Measurements from ENCODE around the gene MCTP2.

Gene MCTP2

GRCh38 chr15:94237903-94238302 is 6.5 kb downstream of the MCTP2 start:
- Histone ChIP-seq H3K9me3 (ENCODE audit: control insufficient read depth, insufficient read depth, low read depth, low read length) (no peaks in the 10 kb centered on the region), H3K4me3 (ENCODE audit: low read depth, low read length) (no peak overlapping the region), H3K4me1 (ENCODE audit: control insufficient read depth, insufficient read depth, low read length) (peaks cover 25% of the 10 kb centered on the region), H3K27ac (ENCODE audit: extremely low read depth, low read depth, low read length) (no peak overlapping the region), H3K36me3 (ENCODE audit: control insufficient read depth in 2 of 2, insufficient read depth in 1 of 2, low read length in 2 of 2) (no peaks in the 10 kb centered on the region)
- ChIA-PET CTCF (interaction anchor here (0.6 kb wide), 1 partner anchor 118 kb away, joined by 3 read pairs; no protein-coding TSS in a partner anchor), POLR2A (no interaction called here)
- no peak for TF ChIP-seq ZNF239 (tag by site-specific recombination; IDR thresholded peaks at IDR 0.05)
- no peak for TF ChIP-seq REST (tag by site-specific recombination; IDR thresholded peaks at IDR 0.05)
- TF ChIP-seq, protein P1, sequence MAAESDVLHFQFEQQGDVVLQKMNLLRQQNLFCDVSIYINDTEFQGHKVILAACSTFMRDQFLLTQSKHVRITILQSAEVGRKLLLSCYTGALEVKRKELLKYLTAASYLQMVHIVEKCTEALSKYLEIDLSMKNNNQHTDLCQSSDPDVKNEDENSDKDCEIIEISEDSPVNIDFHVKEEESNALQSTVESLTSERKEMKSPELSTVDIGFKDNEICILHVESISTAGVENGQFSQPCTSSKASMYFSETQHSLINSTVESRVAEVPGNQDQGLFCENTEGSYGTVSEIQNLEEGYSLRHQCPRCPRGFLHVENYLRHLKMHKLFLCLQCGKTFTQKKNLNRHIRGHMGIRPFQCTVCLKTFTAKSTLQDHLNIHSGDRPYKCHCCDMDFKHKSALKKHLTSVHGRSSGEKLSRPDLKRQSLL (tag by site-specific recombination; IDR thresholded peaks at IDR 0.05), result no peak
- TF ChIP-seq ZNF202 (tag by site-specific recombination; IDR thresholded peaks at IDR 0.05; ENCODE audit: borderline replicate concordance), result no peak
- no peak for TF ChIP-seq ZNF837 (tag by site-specific recombination; IDR thresholded peaks at IDR 0.05)
- no peak for TF ChIP-seq ZNF639 (tag by site-specific recombination; IDR thresholded peaks at IDR 0.05)
- no peak for TF ChIP-seq ZNF830 (tag by site-specific recombination; IDR thresholded peaks at IDR 0.05; ENCODE audit: low read depth)
- TF ChIP-seq IKZF3 (tag by site-specific recombination; IDR thresholded peaks at IDR 0.05), result no peak
- TF ChIP-seq ZNF843 (tag by site-specific recombination; IDR thresholded peaks at IDR 0.05), result no peak
- TF ChIP-seq ZXDB (tag by site-specific recombination; IDR thresholded peaks at IDR 0.05), result no peak
- no peak for TF ChIP-seq MYNN (tag by site-specific recombination; IDR thresholded peaks at IDR 0.05; ENCODE audit: borderline replicate concordance)
- TF ChIP-seq ZNF707 (tag by site-specific recombination; IDR thresholded peaks at IDR 0.05), result no peak
- no peak for TF ChIP-seq ZNF133 (tag by site-specific recombination; IDR thresholded peaks at IDR 0.05)

DNA sequence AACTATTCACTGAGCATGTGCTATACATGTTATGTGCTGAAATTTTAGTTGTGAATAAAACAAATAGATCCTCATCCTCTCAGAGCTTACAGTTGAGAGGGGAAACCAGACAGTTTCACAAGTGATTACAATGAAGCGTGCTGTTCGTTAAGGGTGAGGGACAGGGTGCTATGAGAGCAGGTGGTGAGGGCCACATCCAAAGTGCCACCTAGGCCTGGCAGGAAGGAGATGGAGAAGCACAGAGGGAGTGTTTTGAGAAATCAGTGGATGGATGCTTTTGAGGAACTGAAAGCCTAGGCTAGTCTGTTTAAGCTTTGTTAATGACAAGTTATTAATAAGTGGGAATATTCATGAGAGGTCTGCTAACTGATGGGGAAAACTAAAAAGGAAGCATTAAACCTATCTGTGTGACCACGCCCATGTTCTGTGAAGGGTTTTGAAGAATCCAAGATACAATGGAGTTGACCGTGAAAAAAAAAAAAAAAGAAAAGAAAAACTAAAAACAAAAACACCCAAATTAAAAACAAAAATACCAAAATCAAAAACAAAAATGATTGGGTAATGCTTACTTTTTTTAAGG is 7.3 kb downstream of the MCTP2 start:
- no peaks in the 10 kb centered on the region for H3K36me3 ChIP-seq (ENCODE audit: control insufficient read depth in 2 of 2, insufficient read depth in 1 of 2, low read length in 2 of 2)
- CTCF ChIA-PET, result interaction anchor here (0.6 to 3.0 kb wide), 3 partner anchors 74 to 119 kb away, joined by 3 to 13 read pairs (median 7); no protein-coding TSS in a partner anchor
- POLR2A ChIA-PET, result interaction anchor here (1.8 kb wide), 1 partner anchor 8 kb away, joined by 5 read pairs; the partner anchor contains the start of gene MCTP2
- no peak overlapping the region for H3K4me3 ChIP-seq (ENCODE audit: low read depth, low read length)
- H3K4me1 ChIP-seq (ENCODE audit: control insufficient read depth, insufficient read depth, low read length), result peaks cover 18% of the 10 kb centered on the region
- no peak overlapping the region for H3K27ac ChIP-seq (ENCODE audit: extremely low read depth, low read depth, low read length)
- no peaks in the 10 kb centered on the region for H3K9me3 ChIP-seq (ENCODE audit: control insufficient read depth, insufficient read depth, low read depth, low read length)
- TF ChIP-seq ZNF513 (tag by site-specific recombination; IDR thresholded peaks at IDR 0.05) (no peak), PRDM4 (tag by site-specific recombination; IDR thresholded peaks at IDR 0.05) (no peak), GLIS2 (tag by site-specific recombination; IDR thresholded peaks at IDR 0.05) (no peak), KLF9 (tag by site-specific recombination; IDR thresholded peaks at IDR 0.05; ENCODE audit: low read depth) (no peak), ZNF571 (tag by site-specific recombination; IDR thresholded peaks at IDR 0.05) (no peak), ZNF521 (tag by site-specific recombination; IDR thresholded peaks at IDR 0.05) (no peak), ZNF140 (tag by site-specific recombination; IDR thresholded peaks at IDR 0.05) (no peak)
- TF ChIP-seq, protein P2, sequence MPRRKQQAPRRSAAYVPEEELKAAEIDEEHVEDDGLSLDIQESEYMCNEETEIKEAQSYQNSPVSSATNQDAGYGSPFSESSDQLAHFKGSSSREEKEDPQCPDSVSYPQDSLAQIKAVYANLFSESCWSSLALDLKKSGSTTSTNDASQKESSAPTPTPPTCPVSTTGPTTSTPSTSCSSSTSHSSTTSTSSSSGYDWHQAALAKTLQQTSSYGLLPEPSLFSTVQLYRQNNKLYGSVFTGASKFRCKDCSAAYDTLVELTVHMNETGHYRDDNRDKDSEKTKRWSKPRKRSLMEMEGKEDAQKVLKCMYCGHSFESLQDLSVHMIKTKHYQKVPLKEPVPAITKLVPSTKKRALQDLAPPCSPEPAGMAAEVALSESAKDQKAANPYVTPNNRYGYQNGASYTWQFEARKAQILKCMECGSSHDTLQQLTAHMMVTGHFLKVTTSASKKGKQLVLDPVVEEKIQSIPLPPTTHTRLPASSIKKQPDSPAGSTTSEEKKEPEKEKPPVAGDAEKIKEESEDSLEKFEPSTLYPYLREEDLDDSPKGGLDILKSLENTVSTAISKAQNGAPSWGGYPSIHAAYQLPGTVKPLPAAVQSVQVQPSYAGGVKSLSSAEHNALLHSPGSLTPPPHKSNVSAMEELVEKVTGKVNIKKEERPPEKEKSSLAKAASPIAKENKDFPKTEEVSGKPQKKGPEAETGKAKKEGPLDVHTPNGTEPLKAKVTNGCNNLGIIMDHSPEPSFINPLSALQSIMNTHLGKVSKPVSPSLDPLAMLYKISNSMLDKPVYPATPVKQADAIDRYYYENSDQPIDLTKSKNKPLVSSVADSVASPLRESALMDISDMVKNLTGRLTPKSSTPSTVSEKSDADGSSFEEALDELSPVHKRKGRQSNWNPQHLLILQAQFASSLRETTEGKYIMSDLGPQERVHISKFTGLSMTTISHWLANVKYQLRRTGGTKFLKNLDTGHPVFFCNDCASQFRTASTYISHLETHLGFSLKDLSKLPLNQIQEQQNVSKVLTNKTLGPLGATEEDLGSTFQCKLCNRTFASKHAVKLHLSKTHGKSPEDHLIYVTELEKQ (tag by site-specific recombination; IDR thresholded peaks at IDR 0.05; ENCODE audit: borderline replicate concordance), result no peak
